Right lobe of liver (tissue), 4 donors: ENCODE data around the gene NSRP1.

Experiments
- CTCF ChIP-seq, 4 donors: fragments of 200-600 bp in 3 of 4; fragments of 450-650 bp in 1 of 4; IDR thresholded peaks; one replicate each; pipeline versions ENCODE4 v1.5.1 to v1.8.0; 2016 to 2022; ENCODE audit warnings: antibody characterized with exemption in 4 of 4, mild to moderate bottlenecking in 2 of 4
- POLR2A ChIP-seq: fragments of 450-650 bp; IDR thresholded peaks from one replicate; pipeline ENCODE4 v1.6.1; 2017; ENCODE audit warnings: antibody characterized with exemption, mild to moderate bottlenecking
- donor health status: DM: no; HTN: no; CAD: no.
- donor health status: DM: no; HTN: no; CAD: no.
- donor health status: DM: no; HTN: yes; CAD: no.

GRCh38 chr17:30116345-30116660, 313 bp upstream of the NSRP1 start:
- no peak for TF ChIP-seq CTCF (IDR thresholded peaks at IDR 0.05)
- TF ChIP-seq POLR2A: no peak
